ENCODE data around the gene MBP.
"Not testable (repeated sequence)": the region's sequence is repeated elsewhere in the genome, so short reads cannot be mapped to it uniquely, and the experiment has no call there.

MBP gene

GRCh38 chr18:76982038-76982437 lies 150.5 kb downstream of the MBP start:
- no peak for DNase-seq

- DNase-seq = no peak
Measured at GRCh38 chr18:76981396-76981968, 151.1 kb downstream of the MBP start.

- DNase-seq = no peak
Measured at GRCh38 chr18:76980663-76981395, 151.8 kb downstream of the MBP start.

DNA sequence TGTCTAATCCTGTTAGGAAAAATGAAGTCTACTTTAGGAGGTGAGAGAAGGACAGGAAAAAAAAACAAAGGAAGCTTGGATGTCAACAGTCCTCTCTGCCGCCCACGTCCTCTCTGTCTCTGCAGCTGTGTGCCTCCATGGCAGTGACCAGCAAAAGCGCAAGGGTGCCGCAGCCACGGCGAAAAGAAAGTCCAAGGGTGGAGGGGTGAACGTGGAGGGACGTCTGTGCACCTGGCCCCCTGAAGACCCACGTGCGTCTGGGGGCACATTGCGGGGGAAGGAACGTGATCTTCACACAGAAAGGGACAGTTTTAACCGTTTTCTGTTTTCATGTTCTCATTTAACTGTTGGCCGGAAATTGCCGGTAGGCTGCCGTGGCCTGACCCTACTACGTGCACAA lies 152.7 kb downstream of the MBP start:
- DNase-seq = no peak

DNA sequence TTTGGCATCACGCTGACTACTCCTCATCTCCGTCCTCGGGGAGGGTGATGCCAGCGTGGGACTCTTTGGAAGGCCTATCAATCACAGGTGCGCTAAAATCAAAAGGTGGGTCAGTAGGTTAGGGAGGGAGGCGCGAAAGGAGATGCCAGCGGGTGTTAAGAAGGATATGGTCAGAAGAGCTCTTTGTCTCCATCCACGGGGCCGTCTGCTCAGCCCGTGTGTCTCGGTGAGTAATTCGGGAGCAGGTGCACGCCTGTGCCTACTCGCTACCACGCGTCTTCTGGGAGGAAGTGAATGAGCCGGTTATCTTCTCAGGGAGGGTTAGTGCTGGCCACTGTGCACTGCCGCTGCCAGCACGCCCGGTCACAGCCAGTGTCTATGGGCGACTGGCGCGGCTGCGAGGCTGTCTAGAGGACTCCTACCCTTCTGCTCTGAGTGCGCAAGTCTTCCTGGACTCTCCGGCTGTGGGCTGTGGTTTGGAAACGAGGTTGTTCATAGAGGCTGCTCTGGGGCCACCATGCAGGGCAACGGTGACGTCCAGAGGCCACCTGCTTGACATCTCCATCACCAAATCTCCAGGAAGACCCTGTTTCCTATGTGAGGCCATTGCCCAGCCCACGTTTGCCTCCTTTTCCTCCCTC lies 153.4 kb downstream of the MBP start:
- DNase-seq = no peak

DNA sequence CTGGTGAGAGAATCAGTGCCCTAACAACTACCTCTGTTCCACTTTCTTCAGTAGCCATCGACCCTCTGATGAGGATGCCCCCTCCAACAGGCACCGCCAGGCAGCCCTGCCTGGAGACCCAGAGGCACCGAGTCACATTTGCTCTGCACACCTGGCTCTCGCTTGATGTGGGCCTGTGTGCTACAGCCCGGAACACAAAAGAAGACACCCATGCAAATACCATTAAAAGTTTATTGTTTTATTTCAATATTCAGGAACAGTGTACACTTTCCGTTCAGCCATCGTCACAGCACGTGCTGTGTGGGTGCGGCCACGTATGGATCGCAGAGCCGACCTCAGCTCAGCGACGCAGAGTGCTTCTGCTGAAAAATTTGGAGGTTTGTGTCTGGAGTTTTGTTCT lies 154.0 kb downstream of the MBP start:
- DNase-seq = no peak

DNA sequence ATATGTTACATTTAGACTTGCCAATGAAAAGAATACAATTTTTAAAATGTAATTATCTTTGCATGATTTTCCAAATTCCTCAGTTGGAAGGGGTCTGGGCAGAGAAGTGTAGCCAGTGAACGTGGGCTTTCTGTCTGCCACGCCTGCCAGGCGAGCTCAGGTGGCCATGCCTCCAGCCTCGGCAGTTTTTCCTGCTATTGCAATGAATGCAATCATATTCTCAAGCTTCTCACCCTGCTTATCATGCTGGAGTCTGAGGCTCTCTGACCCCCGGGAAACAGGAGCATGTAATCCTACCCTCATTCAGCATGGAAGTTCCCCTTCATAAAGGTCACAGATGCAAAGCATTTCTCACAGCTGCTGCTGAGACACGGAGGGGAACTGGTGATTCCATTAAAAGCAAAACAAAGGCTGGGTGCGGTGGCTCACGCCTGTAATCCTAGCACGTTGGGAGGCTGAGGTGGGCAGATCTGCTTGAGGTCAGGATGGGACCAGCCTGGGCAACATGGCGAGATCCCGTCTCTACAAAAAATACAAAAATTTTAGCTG lies 154.8 kb downstream of the MBP start:
- no peak for DNase-seq

DNA sequence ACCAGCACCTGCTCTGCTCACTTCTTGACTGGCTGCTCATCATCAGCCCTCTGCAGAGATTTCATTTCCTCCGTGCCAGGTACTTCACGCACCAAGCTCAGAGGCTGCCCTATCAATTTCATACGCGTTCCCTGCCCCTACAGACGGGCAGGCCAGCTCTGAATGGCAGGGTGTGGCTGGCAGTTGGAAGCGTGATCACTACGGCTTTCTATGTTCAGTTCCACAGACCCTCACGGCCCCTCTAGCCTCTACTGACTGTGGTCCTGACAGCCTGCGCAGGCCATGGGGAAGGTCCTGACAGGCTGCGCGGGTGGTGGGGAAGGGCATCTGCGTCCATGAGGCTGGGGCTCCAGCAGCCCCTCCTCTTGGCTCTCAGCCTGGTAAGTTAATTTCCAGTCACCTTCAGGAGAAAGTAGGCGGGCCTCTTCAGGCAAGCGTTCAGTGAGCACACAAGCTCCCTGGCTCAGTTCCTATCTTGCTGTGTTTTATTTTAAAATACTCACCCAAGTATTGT lies 155.4 kb downstream of the MBP start:
- DNase-seq = no peak

GRCh38 chr18:76975577-76976110 lies 156.9 kb downstream of the MBP start:
- no peak for DNase-seq

DNA sequence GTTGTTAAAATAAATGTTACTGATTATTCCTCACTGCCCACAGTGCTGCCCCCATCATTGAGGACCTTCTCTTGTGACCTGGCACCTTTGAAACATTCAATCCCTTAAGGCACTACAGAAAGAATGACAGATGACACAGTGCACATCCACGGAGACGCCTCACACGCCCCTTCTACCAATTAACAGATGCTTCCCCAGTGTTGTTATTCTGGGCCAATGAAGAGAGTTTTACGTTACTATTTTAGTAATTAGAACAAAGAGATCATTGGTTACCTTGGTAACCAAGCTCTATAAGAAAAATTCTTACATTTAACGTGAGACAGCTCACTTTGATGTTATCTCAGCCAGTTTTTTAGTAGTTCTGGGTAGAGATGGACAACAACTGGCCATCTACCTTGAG lies 158.2 kb downstream of the MBP start:
- DNase-seq = no peak

DNA sequence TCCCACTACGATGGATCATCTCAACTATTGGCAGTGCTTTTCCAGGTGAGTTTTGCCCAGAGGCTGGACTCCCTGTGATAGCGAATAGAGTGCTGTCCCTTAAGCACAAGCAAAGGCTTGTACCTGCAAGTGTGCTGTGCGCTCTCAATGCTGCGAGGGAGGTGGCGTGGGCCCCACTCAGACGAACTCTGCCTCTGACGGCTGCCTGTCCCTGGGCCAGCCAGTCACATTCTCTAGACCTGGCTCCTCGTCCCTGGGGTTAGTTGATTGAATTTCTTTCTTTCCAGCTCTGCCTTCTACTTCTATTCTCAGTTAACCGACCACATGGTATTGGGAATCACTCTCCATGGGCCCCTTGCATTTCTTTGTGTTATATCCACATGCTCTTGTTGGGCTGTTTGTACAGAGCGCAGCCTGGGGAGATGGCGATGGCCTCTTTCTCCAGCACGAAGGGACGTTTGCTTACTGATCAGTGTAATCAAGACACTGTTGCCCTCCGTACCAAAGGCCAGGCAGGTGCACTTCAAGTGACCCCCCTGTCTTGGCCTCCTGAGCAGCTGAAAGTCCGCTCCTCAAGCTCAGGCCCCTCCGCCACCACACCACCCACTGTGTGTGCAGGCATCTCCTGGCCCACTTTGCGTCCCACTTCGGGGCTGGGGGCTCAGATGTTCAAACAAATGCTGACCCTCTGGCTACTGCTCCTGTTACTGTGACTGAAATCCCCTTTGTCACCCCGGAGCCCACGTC lies 158.9 kb downstream of the MBP start:
- no peak for DNase-seq

DNA sequence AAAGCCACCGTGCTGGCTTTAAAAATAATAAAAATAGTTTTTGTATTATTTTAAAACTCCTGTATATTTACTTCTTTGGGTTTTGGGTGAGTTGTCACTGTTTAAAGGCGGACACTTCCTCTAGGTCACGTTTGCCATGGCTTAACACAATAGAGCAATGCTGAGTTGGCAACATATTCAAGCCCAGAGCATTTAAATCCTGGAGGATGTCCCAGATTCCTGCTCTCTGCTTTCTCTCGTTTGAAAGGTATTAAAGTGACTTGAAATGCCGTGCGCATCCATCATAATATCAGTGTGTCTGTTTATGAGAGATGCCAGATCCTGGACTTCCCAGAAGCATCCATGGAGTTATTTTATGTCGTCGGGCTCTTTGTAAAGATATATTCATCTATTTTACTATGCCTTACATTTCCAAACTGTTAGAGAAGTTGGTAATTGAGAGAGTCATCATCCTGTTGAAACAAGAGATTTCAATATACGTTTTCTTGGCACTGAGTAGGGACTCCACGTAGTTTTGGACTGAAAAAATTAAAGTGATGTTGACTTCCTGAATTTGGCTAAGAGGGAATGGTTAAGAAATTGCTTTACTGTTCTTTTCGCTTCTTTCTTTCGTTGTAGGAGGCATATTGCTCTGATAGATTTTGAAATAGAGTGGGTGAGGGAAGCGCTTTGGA lies 159.6 kb downstream of the MBP start:
- no peak for DNase-seq

DNA sequence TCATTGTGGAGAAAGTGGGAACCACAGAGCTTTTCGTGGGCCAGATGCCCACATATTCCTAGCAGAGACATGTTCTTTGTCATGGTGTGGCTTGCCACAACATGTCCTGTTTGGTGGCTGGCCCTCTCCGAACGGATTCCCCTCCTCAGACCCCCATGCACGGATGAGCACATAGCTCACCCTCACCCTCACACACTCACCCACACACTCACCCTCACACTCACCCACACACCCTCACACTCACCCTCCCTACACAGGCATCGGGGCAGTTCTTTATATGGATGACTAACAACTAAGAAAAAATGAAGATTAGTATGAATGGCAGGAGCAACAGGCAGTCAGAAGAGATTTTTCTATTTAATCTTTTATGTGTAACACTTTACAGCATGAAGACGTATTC lies 160.3 kb downstream of the MBP start:
- no peak for DNase-seq

GRCh38 chr18:76970770-76971559 lies 161.6 kb downstream of the MBP start:
- DNase-seq = no peak

GRCh38 chr18:76967721-76968472 lies 164.7 kb downstream of the MBP start:
- no peak for DNase-seq

GRCh38 chr18:76967299-76967698 lies 165.3 kb downstream of the MBP start:
- DNase-seq = not testable (repeated sequence)

- DNase-seq = not testable (repeated sequence)
Measured at GRCh38 chr18:76965555-76966151, 166.9 kb downstream of the MBP start.

GRCh38 chr18:76963936-76964335 lies 168.6 kb downstream of the MBP start:
- no peak for DNase-seq

- no peak for DNase-seq
Measured at GRCh38 chr18:76962851-76963250, 169.7 kb downstream of the MBP start.

- DNase-seq = no peak
Measured at GRCh38 chr18:76960528-76961035, 172.0 kb downstream of the MBP start.

All from activated CD4-positive, alpha-beta T cell treated with anti-CD3 and anti-CD28 coated beads for 1 hour (primary cell).